Glutamatergic neuron (in vitro differentiated cells): ENCODE data around the gene PLEKHA7. TPM values are rescaled to one million over a fixed set of nuclear protein-coding genes. Genes with fewer than 3 reads are reported as not detected.

Experiments used
- DNase-seq: peaks from one replicate; pipeline ENCODE4 v3.0.0; 2022
- H3K27ac Mint-ChIP-seq: one replicate; pipeline ENCODE4 v1.8.0; 2020; ENCODE audit warnings: mild to moderate bottlenecking, mixed read lengths, inconsistent platforms; ENCODE audit not compliant: unreplicated experiment
- H3K27me3 Mint-ChIP-seq: one replicate; pipeline ENCODE4 v1.8.0; 2020; ENCODE audit warnings: mild to moderate bottlenecking, moderate library complexity, mixed read lengths, inconsistent platforms; ENCODE audit not compliant: unreplicated experiment
- H3K36me3 Mint-ChIP-seq: one replicate; pipeline ENCODE4 v1.8.0; 2020; ENCODE audit warnings: mild to moderate bottlenecking, mixed read lengths, inconsistent platforms; ENCODE audit not compliant: unreplicated experiment
- H3K4me1 Mint-ChIP-seq: one replicate; pipeline ENCODE4 v1.8.0; 2020; ENCODE audit warnings: mild to moderate bottlenecking, low read depth, mixed read lengths, inconsistent platforms; ENCODE audit not compliant: unreplicated experiment
- H3K4me3 Mint-ChIP-seq: one replicate; pipeline ENCODE4 v1.8.0; 2020; ENCODE audit warnings: mild to moderate bottlenecking, mixed read lengths, inconsistent platforms; ENCODE audit not compliant: unreplicated experiment
- H3K9me3 Mint-ChIP-seq: one replicate; pipeline ENCODE4 v1.8.0; 2020; ENCODE audit warnings: mild to moderate bottlenecking, moderate library complexity, mixed read lengths, inconsistent platforms; ENCODE audit not compliant: unreplicated experiment
- total RNA-seq: library from RNA; stranded (reverse); fragmentation: NEBNext Ultra II Directional; extraction: Animal tissue kit (Norgen Biotek cat#: 25700); gene quantifications from one replicate; pipeline ENCODE4 v1.2.1, GENCODE V29; 2021; ENCODE audit not compliant: unreplicated experiment
- TF ChIP-seq, protein P1 (sequence below): fragments of 200-600 bp; sonication (generic); IDR thresholded peaks from one replicate; pipeline ENCODE4 v1.5.0; 2021; ENCODE audit not compliant: partially characterized antibody, unreplicated experiment

Gene PLEKHA7
- total RNA-seq, 1 donor from 2014 or later: 5.7 TPM

- no peaks in the 10 kb centered on the region for H3K36me3 Mint-ChIP-seq
- TF ChIP-seq, protein P1, sequence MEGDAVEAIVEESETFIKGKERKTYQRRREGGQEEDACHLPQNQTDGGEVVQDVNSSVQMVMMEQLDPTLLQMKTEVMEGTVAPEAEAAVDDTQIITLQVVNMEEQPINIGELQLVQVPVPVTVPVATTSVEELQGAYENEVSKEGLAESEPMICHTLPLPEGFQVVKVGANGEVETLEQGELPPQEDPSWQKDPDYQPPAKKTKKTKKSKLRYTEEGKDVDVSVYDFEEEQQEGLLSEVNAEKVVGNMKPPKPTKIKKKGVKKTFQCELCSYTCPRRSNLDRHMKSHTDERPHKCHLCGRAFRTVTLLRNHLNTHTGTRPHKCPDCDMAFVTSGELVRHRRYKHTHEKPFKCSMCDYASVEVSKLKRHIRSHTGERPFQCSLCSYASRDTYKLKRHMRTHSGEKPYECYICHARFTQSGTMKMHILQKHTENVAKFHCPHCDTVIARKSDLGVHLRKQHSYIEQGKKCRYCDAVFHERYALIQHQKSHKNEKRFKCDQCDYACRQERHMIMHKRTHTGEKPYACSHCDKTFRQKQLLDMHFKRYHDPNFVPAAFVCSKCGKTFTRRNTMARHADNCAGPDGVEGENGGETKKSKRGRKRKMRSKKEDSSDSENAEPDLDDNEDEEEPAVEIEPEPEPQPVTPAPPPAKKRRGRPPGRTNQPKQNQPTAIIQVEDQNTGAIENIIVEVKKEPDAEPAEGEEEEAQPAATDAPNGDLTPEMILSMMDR: no peak
Observed at GRCh38 chr11:16936643-16937042, 77.6 kb downstream of the PLEKHA7 start.

DNA sequence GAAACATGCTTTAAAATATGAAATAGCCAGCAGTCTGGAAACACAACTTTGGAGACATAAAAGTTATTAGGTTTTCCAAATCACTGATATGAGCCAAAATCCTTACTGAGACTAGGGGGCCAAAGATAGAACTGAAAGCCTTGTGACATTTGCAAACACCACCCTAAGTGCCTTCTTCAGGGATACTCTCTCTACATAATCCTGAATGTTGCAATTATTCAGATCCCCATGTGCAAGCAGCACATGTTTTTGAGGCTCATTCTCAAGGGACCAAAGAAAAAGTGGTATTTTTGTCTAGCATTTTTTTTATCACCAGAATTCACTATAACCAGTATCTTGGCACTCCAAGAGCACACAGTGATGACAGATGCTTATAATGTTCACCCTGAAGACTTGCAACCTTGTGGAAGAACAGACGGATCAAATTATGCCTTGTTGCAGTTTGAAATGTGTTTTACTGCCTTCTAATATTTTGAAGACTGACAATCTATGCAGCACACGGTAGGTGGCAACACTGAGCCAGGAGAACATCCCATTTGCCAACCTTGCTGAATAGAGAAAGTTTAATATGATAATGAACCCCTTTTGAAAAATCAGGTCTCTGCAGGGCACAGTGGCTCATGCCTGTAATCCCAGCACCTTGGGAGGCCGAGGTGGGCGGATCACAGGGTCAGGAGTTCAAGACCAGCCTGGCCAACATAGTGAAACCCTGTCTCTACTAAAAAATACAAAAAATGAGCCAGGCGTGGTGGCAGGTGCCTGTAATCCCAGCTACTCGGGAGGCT lies 78.5 kb downstream of the PLEKHA7 start:
- H3K27ac Mint-ChIP-seq: no peak overlapping the region
- TF ChIP-seq, protein P1: peak; percentile 68
- no peaks in the 10 kb centered on the region for H3K27me3 Mint-ChIP-seq
- no peaks in the 10 kb centered on the region for H3K36me3 Mint-ChIP-seq
- DNase-seq: peak; percentile 30
- no peaks in the 10 kb centered on the region for H3K9me3 Mint-ChIP-seq
- no peak overlapping the region for H3K4me3 Mint-ChIP-seq
- H3K4me1 Mint-ChIP-seq: peaks cover 4% of the 10 kb centered on the region

More at GRCh38 chr11:16936643-16937042, 77.6 kb downstream of the PLEKHA7 start:
- no peaks in the 10 kb centered on the region for H3K27me3 Mint-ChIP-seq
- no peak overlapping the region for H3K27ac Mint-ChIP-seq
- no peak for DNase-seq
- peaks cover 4% of the 10 kb centered on the region for H3K4me1 Mint-ChIP-seq
- no peak overlapping the region for H3K4me3 Mint-ChIP-seq
- no peaks in the 10 kb centered on the region for H3K9me3 Mint-ChIP-seq

DNA sequence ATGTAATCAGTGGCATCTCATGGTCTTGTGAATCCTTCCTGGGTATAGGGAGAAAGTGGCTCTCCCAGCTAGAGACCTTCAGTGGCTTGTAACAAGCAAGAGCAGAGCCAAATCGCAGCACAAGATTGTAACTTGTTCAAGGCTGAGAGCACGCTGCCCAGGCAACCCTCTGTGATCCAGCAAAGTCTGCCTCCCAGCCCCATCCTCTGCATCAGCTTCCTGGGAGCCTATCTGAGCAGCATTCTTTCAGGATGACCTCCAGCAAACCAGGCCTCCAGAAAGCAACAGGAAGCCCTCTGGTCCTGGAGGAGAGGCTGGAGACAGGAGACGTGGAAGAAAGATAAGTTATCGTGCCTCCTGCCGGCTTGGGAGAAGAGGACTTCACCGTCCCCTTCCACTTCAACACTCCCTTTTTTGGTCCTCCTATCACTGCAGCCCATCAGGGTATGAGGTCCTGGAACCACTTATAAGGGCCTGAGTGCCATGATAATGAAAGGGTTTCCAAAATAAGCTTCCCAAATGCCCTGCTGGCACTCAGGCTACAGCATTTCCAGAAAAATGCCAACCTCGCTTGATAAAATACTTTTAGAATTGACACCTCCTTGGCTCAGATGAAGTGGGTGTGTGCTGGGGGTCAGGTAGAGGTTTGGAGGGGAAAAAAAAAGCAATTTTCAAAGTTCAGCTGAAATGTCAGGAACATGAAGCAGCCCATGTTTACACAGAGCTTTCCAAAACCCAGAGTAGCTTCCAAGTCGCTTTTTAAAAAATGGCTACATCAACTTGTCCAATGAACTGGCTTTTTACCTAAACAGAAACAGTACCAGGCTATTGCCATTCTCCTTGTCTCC lies 80.2 kb downstream of the PLEKHA7 start:
- no peak for DNase-seq
- peaks cover 4% of the 10 kb centered on the region for H3K4me1 Mint-ChIP-seq
- no peaks in the 10 kb centered on the region for H3K36me3 Mint-ChIP-seq
- TF ChIP-seq, protein P1: no peak
- no peak overlapping the region for H3K4me3 Mint-ChIP-seq
- H3K27me3 Mint-ChIP-seq: no peaks in the 10 kb centered on the region
- H3K27ac Mint-ChIP-seq: no peak overlapping the region
- H3K9me3 Mint-ChIP-seq: no peaks in the 10 kb centered on the region

DNA sequence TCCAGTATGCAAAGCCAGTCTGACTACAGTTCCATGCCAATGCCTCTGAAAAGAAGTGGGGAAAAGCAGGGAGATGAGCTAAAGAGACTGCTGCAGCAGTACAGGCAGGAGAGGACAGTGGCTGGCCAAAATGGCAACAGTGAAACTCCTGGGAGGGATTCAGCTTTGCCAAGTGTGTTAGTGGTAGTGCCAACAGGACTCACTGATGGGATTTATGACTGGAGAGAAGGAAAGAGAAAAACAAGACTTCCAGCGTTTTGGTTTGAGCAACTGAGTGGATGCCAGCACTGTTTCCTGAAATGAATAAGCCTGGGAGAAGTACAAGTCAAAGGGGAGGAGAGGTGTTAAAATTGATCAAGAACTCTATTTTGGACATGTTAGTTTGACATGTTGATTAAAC lies 80.9 kb downstream of the PLEKHA7 start:
- DNase-seq: no peak
- Mint-ChIP-seq H3K36me3 (no peaks in the 10 kb centered on the region), H3K4me1 (peaks cover 4% of the 10 kb centered on the region), H3K27ac (no peak overlapping the region), H3K27me3 (no peaks in the 10 kb centered on the region), H3K4me3 (no peak overlapping the region), H3K9me3 (no peaks in the 10 kb centered on the region)
- TF ChIP-seq, protein P1: no peak

GRCh38 chr11:16928044-16928443 lies 86.2 kb downstream of the PLEKHA7 start:
- no peak for DNase-seq
- Mint-ChIP-seq H3K4me3 (no peak overlapping the region), H3K4me1 (no peaks in the 10 kb centered on the region), H3K9me3 (no peaks in the 10 kb centered on the region), H3K36me3 (peaks cover 4% of the 10 kb centered on the region), H3K27ac (no peak overlapping the region), H3K27me3 (peaks cover 16% of the 10 kb centered on the region)
- TF ChIP-seq, protein P1: no peak
